Heart left ventricle (tissue), 13 donors: ENCODE measurements around the gene KRT73.

Experiments used
- POLR2A ChIP-seq, 2 donors: fragments of 450-650 bp; IDR thresholded peaks; one replicate each; pipeline ENCODE4 v1.6.1; 2017; ENCODE audit warnings: antibody characterized with exemption in 2 of 2, mild to moderate bottlenecking in 2 of 2, moderate library complexity in 2 of 2
- TF ChIP-seq, protein P1 (sequence below), 12 donors: fragments of 200-600 bp; sonication (generic) in 4 of 12; IDR thresholded peaks; one replicate each; pipeline versions ENCODE4 v1.5.0 to v1.8.0; 2018 to 2022; ENCODE audit warnings: antibody characterized with exemption in 12 of 12, mild to moderate bottlenecking in 5 of 12
- donor health status: ischemic (EF 13 %, LVEDD 7.1; RV severe dilation, severe dysfunction).
- donor health status: DM: no; HTN: yes; CAD: no.
- donor health status: DM: no; HTN: no; CAD: no.
- donor health status: ischemic (EF 25% LVEDD 6.9; RV normal size, moderate dysfunction).
- donor health status: ischemic (EF 25% LVEDD 5.7; RV mildly dilated, moderate dysfunction).
- donor health status: ischemic (EF 35%, LVEDD 5.7; RV mildly dilated, moderate dysfunction).
- donor health status: nonischemic (EF 11% LVEDD 7.7; RV severe dilation, severe dysfunction).
- donor health status: DM: yes; HTN: yes; CAD: no.
- donor health status: PGD.
- donor health status: ischemic (EF 29% LVEDD 5.4; RV normal size, mild dysfunction).
- donor health status: nonischemic (EF 23%, LVEDD 6.1; RV moderate dilation, normal function).

DNA sequence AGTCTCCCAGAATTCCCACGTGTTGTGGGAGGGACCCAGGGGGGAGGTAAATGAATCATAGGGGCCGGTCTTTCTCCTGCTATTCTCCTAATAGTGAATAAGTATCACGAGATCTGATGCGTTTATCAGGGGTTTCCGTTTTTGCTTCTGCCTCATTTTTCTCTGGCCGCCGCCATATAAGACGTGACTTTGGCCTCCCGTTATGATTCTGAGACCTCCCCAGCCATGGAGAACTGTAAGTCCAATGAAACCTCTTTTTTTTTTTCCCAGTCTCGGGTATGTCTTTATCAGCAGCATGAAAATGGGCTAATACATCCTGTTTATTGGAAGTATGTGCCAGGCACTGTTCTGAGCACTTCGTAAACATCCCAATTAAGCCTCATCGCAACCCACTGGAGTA is 17.9 kb downstream of the KRT73 start:
- no peak for TF ChIP-seq POLR2A (IDR thresholded peaks at IDR 0.05)
- TF ChIP-seq, protein P1, sequence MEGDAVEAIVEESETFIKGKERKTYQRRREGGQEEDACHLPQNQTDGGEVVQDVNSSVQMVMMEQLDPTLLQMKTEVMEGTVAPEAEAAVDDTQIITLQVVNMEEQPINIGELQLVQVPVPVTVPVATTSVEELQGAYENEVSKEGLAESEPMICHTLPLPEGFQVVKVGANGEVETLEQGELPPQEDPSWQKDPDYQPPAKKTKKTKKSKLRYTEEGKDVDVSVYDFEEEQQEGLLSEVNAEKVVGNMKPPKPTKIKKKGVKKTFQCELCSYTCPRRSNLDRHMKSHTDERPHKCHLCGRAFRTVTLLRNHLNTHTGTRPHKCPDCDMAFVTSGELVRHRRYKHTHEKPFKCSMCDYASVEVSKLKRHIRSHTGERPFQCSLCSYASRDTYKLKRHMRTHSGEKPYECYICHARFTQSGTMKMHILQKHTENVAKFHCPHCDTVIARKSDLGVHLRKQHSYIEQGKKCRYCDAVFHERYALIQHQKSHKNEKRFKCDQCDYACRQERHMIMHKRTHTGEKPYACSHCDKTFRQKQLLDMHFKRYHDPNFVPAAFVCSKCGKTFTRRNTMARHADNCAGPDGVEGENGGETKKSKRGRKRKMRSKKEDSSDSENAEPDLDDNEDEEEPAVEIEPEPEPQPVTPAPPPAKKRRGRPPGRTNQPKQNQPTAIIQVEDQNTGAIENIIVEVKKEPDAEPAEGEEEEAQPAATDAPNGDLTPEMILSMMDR (IDR thresholded peaks at IDR 0.05) = no peak
